DND-41 (cell line): ENCODE measurements around the gene FAM9C.

ENCODE experiments used
- ATAC-seq: fragments of 200-7000 bp; cut with Tn5 transposase; 3 replicates; pipeline ENCODE4 v1.9.1; 2021; ENCODE audit warnings: low read depth; ENCODE audit not compliant: insufficient read depth
- DNase-seq: peaks from one replicate; pipeline ENCODE4 v3.0.0-alpha.2; 2020
- H2AFZ ChIP-seq: 2 replicates; pipeline ENCODE4 v1.6.0; 2012; ENCODE audit warnings: low read depth, low read length
- H3K27ac ChIP-seq: 2 replicates; pipeline ENCODE4 v1.5.1; 2012; ENCODE audit warnings: low read length, inconsistent platforms
- H3K27me3 ChIP-seq: fragments of 200-600 bp; sonication (generic); 2 replicates; pipeline ENCODE4 v1.6.0; 2012; ENCODE audit warnings: low read length, mild to moderate bottlenecking, inconsistent platforms; ENCODE audit not compliant: insufficient read depth, poor library complexity
- H3K36me3 ChIP-seq: 2 replicates; pipeline ENCODE4 v1.5.1; 2012; ENCODE audit warnings: low read length, inconsistent platforms; ENCODE audit not compliant: insufficient read depth
- H3K4me1 ChIP-seq: 2 replicates; pipeline ENCODE4 v1.5.1; 2012; ENCODE audit warnings: mild to moderate bottlenecking, low read length; ENCODE audit not compliant: insufficient read depth
- H3K4me2 ChIP-seq: 2 replicates; pipeline ENCODE4 v1.6.0; 2012; ENCODE audit warnings: mild to moderate bottlenecking, moderate library complexity, low read length, inconsistent platforms; ENCODE audit not compliant: insufficient read depth
- H3K4me3 ChIP-seq, 2 experiments: fragments of 200-600 bp in 1 of 2; shearing (Covaris generic) in 1 of 2; 2 replicates each; pipeline ENCODE4 v1.5.1; 2012 to 2016; ENCODE audit warnings: inconsistent platforms in 2 of 2, low read length in 2 of 2, mild to moderate bottlenecking in 2 of 2, low read depth in 1 of 2, moderate library complexity in 1 of 2
- H3K79me2 ChIP-seq: 2 replicates; pipeline ENCODE4 v1.6.0; 2012; ENCODE audit warnings: low read length, inconsistent platforms; ENCODE audit not compliant: insufficient read depth
- H3K9ac ChIP-seq: 2 replicates; pipeline ENCODE4 v1.6.0; 2012; ENCODE audit warnings: low read depth, mild to moderate bottlenecking, inconsistent platforms, low read length, moderate library complexity
- H3K9me3 ChIP-seq: 2 replicates; pipeline ENCODE4 v1.5.1; 2012; ENCODE audit warnings: low read length, moderate library complexity, mild to moderate bottlenecking, inconsistent platforms; ENCODE audit not compliant: insufficient read depth, severe bottlenecking
- H4K20me1 ChIP-seq: 2 replicates; pipeline ENCODE4 v1.6.0; 2012; ENCODE audit warnings: low read length; ENCODE audit not compliant: insufficient read depth
- EZH2 ChIP-seq: IDR thresholded peaks from 3 replicates; pipeline ENCODE4 v1.6.1; 2012; ENCODE audit warnings: borderline replicate concordance, low read depth, mild to moderate bottlenecking, moderate library complexity, low read length, inconsistent platforms; ENCODE audit not compliant: severe bottlenecking
- TF ChIP-seq, protein P1 (sequence below): IDR thresholded peaks from 2 replicates; pipeline ENCODE4 v1.5.1; 2012; ENCODE audit warnings: borderline replicate concordance, low read length, moderate library complexity, mild to moderate bottlenecking; ENCODE audit not compliant: poor library complexity, severe bottlenecking; ENCODE audit errors: extremely low read depth

FAM9C gene

GRCh38 chrX:13001961-13002671, 42.3 kb downstream of the FAM9C start:
- ATAC-seq = no peak
- TF ChIP-seq, protein P1, sequence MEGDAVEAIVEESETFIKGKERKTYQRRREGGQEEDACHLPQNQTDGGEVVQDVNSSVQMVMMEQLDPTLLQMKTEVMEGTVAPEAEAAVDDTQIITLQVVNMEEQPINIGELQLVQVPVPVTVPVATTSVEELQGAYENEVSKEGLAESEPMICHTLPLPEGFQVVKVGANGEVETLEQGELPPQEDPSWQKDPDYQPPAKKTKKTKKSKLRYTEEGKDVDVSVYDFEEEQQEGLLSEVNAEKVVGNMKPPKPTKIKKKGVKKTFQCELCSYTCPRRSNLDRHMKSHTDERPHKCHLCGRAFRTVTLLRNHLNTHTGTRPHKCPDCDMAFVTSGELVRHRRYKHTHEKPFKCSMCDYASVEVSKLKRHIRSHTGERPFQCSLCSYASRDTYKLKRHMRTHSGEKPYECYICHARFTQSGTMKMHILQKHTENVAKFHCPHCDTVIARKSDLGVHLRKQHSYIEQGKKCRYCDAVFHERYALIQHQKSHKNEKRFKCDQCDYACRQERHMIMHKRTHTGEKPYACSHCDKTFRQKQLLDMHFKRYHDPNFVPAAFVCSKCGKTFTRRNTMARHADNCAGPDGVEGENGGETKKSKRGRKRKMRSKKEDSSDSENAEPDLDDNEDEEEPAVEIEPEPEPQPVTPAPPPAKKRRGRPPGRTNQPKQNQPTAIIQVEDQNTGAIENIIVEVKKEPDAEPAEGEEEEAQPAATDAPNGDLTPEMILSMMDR = no peak
- TF ChIP-seq EZH2 = no peak
- Histone ChIP-seq H3K27ac (peak overlapping the region; percentile 52), H3K79me2 (peaks cover 17% of the 10 kb centered on the region; the same call in 1 of the 2 replicates), H3K9ac (no peak overlapping the region), H3K4me2 (no peak overlapping the region), H3K27me3 (no peaks in the 10 kb centered on the region), H3K4me3 (no peak overlapping the region), H3K9me3 (no peaks in the 10 kb centered on the region), H3K36me3 (no peaks in the 10 kb centered on the region), H4K20me1 (no peaks in the 10 kb centered on the region), H2AFZ (no peak overlapping the region), H3K4me1 (peaks cover 84% of the 10 kb centered on the region)
- no peak for DNase-seq

DNA sequence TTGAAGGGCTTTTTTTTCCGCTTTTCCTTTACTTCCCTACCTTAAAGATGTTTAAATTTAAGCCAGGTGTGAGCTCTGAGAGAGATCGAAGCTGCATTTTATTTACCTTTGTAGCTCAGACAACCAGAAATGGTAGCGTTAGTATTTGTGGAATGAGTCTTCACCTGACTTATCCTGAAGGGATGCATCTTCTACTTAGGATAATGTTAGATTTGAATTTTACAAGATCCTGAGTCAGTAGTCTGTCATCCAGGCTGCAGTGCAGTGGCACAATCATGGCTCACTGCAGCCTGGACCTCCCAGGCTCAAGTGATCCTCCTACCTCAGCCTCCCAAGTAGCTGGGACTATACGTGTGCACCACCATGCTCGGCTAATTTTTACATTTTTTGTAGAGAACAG, 43.3 kb downstream of the FAM9C start:
- Histone ChIP-seq H3K27me3 (no peaks in the 10 kb centered on the region), H3K4me1 (peaks cover 81% of the 10 kb centered on the region), H3K79me2 (peaks cover 18% of the 10 kb centered on the region; the same call in 1 of the 2 replicates), H2AFZ (peak overlapping the region; percentile 62; the same call in 1 of the 2 replicates), H4K20me1 (no peaks in the 10 kb centered on the region), H3K4me2 (peak overlapping the region; percentile 67), H3K4me3 (no peak overlapping the region), H3K9ac (peak overlapping the region; percentile 64), H3K36me3 (no peaks in the 10 kb centered on the region), H3K9me3 (no peaks in the 10 kb centered on the region), H3K27ac (peak overlapping the region; percentile 100)
- DNase-seq (no peak), ATAC-seq (no peak)
- TF ChIP-seq, protein P1 = no peak
- no peak for TF ChIP-seq EZH2

- no peak for TF ChIP-seq EZH2
- H2AFZ ChIP-seq = peak overlapping the region; percentile 62
- peak overlapping the region; percentile 67 for H3K4me2 ChIP-seq
- no peaks in the 10 kb centered on the region for H3K27me3 ChIP-seq
- ATAC-seq (peak; percentile 58), DNase-seq (peak; percentile 67)
- H4K20me1 ChIP-seq = no peaks in the 10 kb centered on the region
- no peaks in the 10 kb centered on the region for H3K36me3 ChIP-seq
- peak overlapping the region; percentile 100 for H3K27ac ChIP-seq
- peak overlapping the region; percentile 64 for H3K9ac ChIP-seq
- no peaks in the 10 kb centered on the region for H3K9me3 ChIP-seq
- H3K4me3 ChIP-seq = peak overlapping the region in 1 of 2 experiments; percentile 40; a peak in 2 of 4 replicates
- H3K79me2 ChIP-seq = peaks cover 18% of the 10 kb centered on the region; the same call in 1 of the 2 replicates
- peaks cover 74% of the 10 kb centered on the region for H3K4me1 ChIP-seq
Measured at GRCh38 chrX:13000301-13000811, 44.1 kb downstream of the FAM9C start.

GRCh38 chrX:12999422-12999821, 45.0 kb downstream of the FAM9C start:
- Histone ChIP-seq H3K79me2 (peaks cover 18% of the 10 kb centered on the region; the same call in 1 of the 2 replicates), H3K9me3 (no peaks in the 10 kb centered on the region), H3K27ac (peak overlapping the region; percentile 100), H3K4me2 (peak overlapping the region; percentile 67), H3K9ac (peak overlapping the region; percentile 64), H3K36me3 (no peaks in the 10 kb centered on the region), H3K4me3 (peak overlapping the region; percentile 2 to 40; a peak in 3 of 4 replicates), H2AFZ (0 out of 2 replicates have a peak overlapping the region, but pooled peaks have one; percentile 25), H3K4me1 (peaks cover 65% of the 10 kb centered on the region), H3K27me3 (no peaks in the 10 kb centered on the region), H4K20me1 (no peaks in the 10 kb centered on the region)
- peak; percentile 77 for DNase-seq
- no peak for TF ChIP-seq EZH2
- TF ChIP-seq, protein P1 = no peak
- ATAC-seq = peak; percentile 79
